HepG2 (cell line): ENCODE results near the gene GRB2. TPM values are rescaled to one million over a fixed set of nuclear protein-coding genes. Genes with fewer than 3 reads are reported as not detected.
A peak's percentile ranks its signal among the peaks of the same experiment; 100 is the strongest.

Source experiments
- ARID4A ChIP-seq: sonication (generic); formaldehyde crosslinking; IDR thresholded peaks from 2 replicates; pipeline ENCODE4 v1.5.0; 2020; ENCODE audit warnings: mild to moderate bottlenecking, missing genetic modification reagents, borderline replicate concordance
- ARID5B ChIP-seq: IDR thresholded peaks from 2 replicates; pipeline ENCODE4 v1.4.0; 2020; ENCODE audit warnings: mild to moderate bottlenecking, missing genetic modification reagents
- ATAD3A ChIP-seq: sonication (generic); formaldehyde crosslinking; IDR thresholded peaks from 2 replicates; pipeline ENCODE4 v1.4.0; 2020; ENCODE audit warnings: missing genetic modification reagents
- EHMT2 ChIP-seq: fragments of 200-600 bp; sonication (generic); IDR thresholded peaks from 2 replicates; pipeline ENCODE4 v1.7.0; 2017; ENCODE audit warnings: antibody characterized with exemption, low read depth, low read length, borderline replicate concordance
- GABPB1 ChIP-seq: IDR thresholded peaks from 2 replicates; pipeline ENCODE4 v1.6.1; 2016; ENCODE audit warnings: mild to moderate bottlenecking, missing genetic modification reagents, moderate library complexity, missing compliant biosample characterization
- KAT7 ChIP-seq: IDR thresholded peaks from 2 replicates; pipeline ENCODE4 v1.6.1; 2018; ENCODE audit warnings: borderline replicate concordance, missing compliant biosample characterization
- MIXL1 ChIP-seq: IDR thresholded peaks from 2 replicates; pipeline ENCODE4 v1.6.1; 2016
- MXI1 ChIP-seq: IDR thresholded peaks from 3 replicates; pipeline ENCODE4 v1.6.1; 2012; ENCODE audit warnings: low read depth, low read length, inconsistent platforms, borderline replicate concordance
- RNF2 ChIP-seq: fragments of 450-650 bp; conservative IDR thresholded peaks from 2 replicates; pipeline ENCODE4 v1.6.1; 2016; ENCODE audit warnings: low read depth
- SIX1 ChIP-seq: sonication (generic); formaldehyde crosslinking; IDR thresholded peaks from 2 replicates; pipeline ENCODE4 v1.4.0; 2020; ENCODE audit warnings: missing genetic modification reagents, borderline replicate concordance
- XRCC5 ChIP-seq: fragments of 200-400 bp; formaldehyde crosslinking; optimal IDR thresholded peaks from 2 replicates; pipeline ENCODE3; 2017; ENCODE audit warnings: mild to moderate bottlenecking, low read length
- ZBTB26 ChIP-seq: IDR thresholded peaks from 2 replicates; pipeline ENCODE4 v1.6.1; 2016; ENCODE audit warnings: missing compliant biosample characterization, missing genetic modification reagents, borderline replicate concordance
- ZBTB43 ChIP-seq: sonication (generic); formaldehyde crosslinking; conservative IDR thresholded peaks from 2 replicates; pipeline ENCODE4 v1.4.0; 2020; ENCODE audit warnings: missing genetic modification reagents
- ZNF10 ChIP-seq: sonication (generic); formaldehyde crosslinking; IDR thresholded peaks from 2 replicates; pipeline ENCODE4 v1.4.0; 2020; ENCODE audit warnings: mild to moderate bottlenecking, low read depth, missing genetic modification reagents, borderline replicate concordance
- ZNF550 ChIP-seq: sonication (generic); formaldehyde crosslinking; IDR thresholded peaks from 2 replicates; pipeline ENCODE4 v1.4.0; 2020; ENCODE audit warnings: mild to moderate bottlenecking, missing genetic modification reagents, borderline replicate concordance
- ZNF775 ChIP-seq: sonication (generic); formaldehyde crosslinking; IDR thresholded peaks from 2 replicates; pipeline ENCODE4 v1.4.0; 2020; ENCODE audit warnings: missing genetic modification reagents, mild to moderate bottlenecking, moderate library complexity, borderline replicate concordance
- ZNF883 ChIP-seq: sonication (generic); formaldehyde crosslinking; IDR thresholded peaks from 2 replicates; pipeline ENCODE4 v1.5.1; 2020; ENCODE audit warnings: mild to moderate bottlenecking, missing genetic modification reagents; ENCODE audit errors: not compliant biosample characterization
- polyA plus RNA-seq, 8 experiments: library from polyadenylated mRNA; depleted of rRNA in 3 of 8; stranded (reverse) in 7 of 8; unstranded in 1 of 8; fragments of >200 nt; fragmentation: Illumina TruSeq in 4 of 8; extraction: Trizol in 4 of 8; gene quantifications; 2 replicates each; pipeline versions ENCODE4 v1.2.1 to v1.2.3, GENCODE V29; 2011 to 2016; ENCODE audit warnings: low read depth in 4 of 8, missing spikeins in 1 of 8, mixed read lengths in 1 of 8; ENCODE audit not compliant: insufficient read depth in 1 of 8
- total RNA-seq, 5 experiments: library from RNA; depleted of rRNA; stranded (reverse); fragments of >200 nt; fragmentation: Illumina TruSeq; extraction: Trizol; gene quantifications; 2 replicates each; pipeline ENCODE4 v1.2.3, GENCODE V29; 2016; ENCODE audit warnings: low read depth in 1 of 5

GRB2 gene
- total and polyA plus RNA-seq, 2 of the 13 experiments (the other 11 are each of a cell fraction or from before 2014, with no cell fraction given): 84.6 to 92.3 TPM

- peak; percentile 97 for TF ChIP-seq KAT7 (CRISPR knock-in tag)
- TF ChIP-seq MXI1: peak; percentile 61; the same call in 1 of the 3 replicates
- TF ChIP-seq ATAD3A (CRISPR knock-in tag): no peak
- peak; percentile 80 for TF ChIP-seq ARID5B
- TF ChIP-seq ZNF550: no peak
- no peak; the same call in 1 of the 2 replicates for TF ChIP-seq ZBTB26 (CRISPR knock-in tag)
- no peak for TF ChIP-seq ZBTB43 (CRISPR knock-in tag)
- TF ChIP-seq ARID4A (CRISPR knock-in tag): peak; percentile 85; the same call in 1 of the 2 replicates
- TF ChIP-seq GABPB1 (CRISPR knock-in tag): peak; percentile 66
- peak; percentile 56 for TF ChIP-seq ZNF883 (CRISPR knock-in tag)
- no peak for TF ChIP-seq ZNF10
- peak; percentile 52; the same call in 1 of the 2 replicates for TF ChIP-seq MIXL1 (CRISPR knock-in tag)
- TF ChIP-seq ZNF775 (CRISPR knock-in tag): no peak
- peak; percentile 65; the same call in 1 of the 2 replicates for TF ChIP-seq EHMT2
- peak; percentile 94 for TF ChIP-seq XRCC5
- TF ChIP-seq SIX1 (CRISPR knock-in tag): 0 out of 2 replicates have a peak, but pooled peaks have one; percentile 27
- no peak for TF ChIP-seq RNF2
Measured at GRCh38 chr17:75308732-75309629, 96.5 kb downstream of the GRB2 start (continued).
